ENCODE data around the gene WDR27. TPM values are rescaled to one million over a fixed set of nuclear protein-coding genes. Genes with fewer than 3 reads are reported as not detected.

WDR27 gene
- polyA plus RNA-seq, 1 experiment = 28.7 TPM

DNA sequence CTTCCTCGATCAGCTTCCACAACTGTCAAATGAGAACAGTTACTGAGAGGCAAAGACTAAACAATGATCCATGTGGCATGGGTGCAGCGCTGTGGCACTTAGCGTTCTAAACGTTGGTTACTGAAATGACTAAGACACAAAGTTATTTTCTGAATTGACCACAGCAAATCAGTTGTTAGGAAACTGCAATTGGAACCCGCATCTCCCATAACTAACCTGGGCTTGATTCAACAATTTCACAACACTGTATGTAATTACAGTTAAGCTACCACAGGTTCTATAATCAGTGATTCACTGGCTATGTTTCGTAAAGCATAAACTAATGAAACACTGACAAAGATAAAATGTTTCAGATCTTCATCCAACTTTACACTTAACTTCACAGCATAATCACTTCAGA, 12.5 kb downstream of the WDR27 start:
- Histone ChIP-seq H3K27me3 (ENCODE audit: control insufficient read depth, insufficient read depth, low read length) (no peaks in the 10 kb centered on the region), H3K36me3 (ENCODE audit: control insufficient read depth, insufficient read depth, low read length) (no peaks in the 10 kb centered on the region), H3K4me3 (ENCODE audit: low read depth, low read length) (no peak overlapping the region)
- ChIA-PET CTCF (no interaction called here), POLR2A (no interaction called here)
- peak; percentile 35 for DNase-seq (ENCODE audit: low read depth)
- TF ChIP-seq, protein P1, sequence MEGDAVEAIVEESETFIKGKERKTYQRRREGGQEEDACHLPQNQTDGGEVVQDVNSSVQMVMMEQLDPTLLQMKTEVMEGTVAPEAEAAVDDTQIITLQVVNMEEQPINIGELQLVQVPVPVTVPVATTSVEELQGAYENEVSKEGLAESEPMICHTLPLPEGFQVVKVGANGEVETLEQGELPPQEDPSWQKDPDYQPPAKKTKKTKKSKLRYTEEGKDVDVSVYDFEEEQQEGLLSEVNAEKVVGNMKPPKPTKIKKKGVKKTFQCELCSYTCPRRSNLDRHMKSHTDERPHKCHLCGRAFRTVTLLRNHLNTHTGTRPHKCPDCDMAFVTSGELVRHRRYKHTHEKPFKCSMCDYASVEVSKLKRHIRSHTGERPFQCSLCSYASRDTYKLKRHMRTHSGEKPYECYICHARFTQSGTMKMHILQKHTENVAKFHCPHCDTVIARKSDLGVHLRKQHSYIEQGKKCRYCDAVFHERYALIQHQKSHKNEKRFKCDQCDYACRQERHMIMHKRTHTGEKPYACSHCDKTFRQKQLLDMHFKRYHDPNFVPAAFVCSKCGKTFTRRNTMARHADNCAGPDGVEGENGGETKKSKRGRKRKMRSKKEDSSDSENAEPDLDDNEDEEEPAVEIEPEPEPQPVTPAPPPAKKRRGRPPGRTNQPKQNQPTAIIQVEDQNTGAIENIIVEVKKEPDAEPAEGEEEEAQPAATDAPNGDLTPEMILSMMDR (IDR thresholded peaks at IDR 0.05; ENCODE audit: insufficient read depth, low read depth, low read length) = no peak

DNA sequence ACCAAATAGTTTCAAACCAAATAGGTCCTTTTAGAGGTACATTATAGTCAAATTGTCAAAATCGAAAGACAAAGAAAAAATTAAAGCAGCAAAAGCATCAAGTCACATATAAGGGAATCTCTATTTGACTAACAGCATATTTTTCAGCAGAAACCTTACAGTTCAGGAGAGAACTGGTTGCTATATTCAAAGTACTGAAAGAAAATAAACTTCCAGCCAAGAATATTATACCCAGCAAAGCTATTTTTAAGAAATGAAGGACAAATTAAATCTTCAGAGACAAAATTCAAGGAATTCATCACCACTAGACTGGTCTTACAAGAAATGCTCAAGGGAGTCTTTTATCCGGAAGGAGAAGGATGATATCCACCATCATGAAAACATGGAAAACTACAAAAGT, 16.0 kb downstream of the WDR27 start:
- no peak overlapping the region for H3K4me3 ChIP-seq (ENCODE audit: low read depth, low read length)
- 0 out of 2 replicates have a peak, but pooled peaks cover 1% of the 10 kb centered on the region for H3K36me3 ChIP-seq (ENCODE audit: control insufficient read depth, insufficient read depth, low read length)
- TF ChIP-seq, protein P1 (IDR thresholded peaks at IDR 0.05; ENCODE audit: insufficient read depth, low read depth, low read length) = no peak
- H3K27me3 ChIP-seq (ENCODE audit: control insufficient read depth, insufficient read depth, low read length) = no peaks in the 10 kb centered on the region
- CTCF ChIA-PET = no interaction called here
- POLR2A ChIA-PET = no interaction called here
- no peak for DNase-seq (ENCODE audit: low read depth)

DNA sequence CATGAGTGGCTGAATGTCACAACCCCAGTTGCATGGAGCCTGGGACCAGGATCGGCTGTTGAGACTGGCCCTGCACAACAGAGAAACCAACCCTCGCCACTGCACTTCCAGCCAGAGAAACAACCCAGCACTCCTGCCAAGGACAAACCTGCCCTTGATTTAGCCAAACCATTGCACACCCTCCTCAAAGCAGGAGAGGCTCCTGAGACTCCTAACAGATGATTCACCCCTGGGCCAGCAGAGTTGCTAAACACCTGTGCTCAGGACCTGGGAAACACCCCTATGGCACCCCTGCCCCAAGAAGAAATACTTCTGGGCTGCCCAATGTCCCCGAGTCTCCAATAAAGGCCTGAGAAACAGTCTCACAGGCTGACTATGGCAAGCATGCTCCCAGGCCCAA, 17.8 kb downstream of the WDR27 start:
- Histone ChIP-seq H3K4me3 (ENCODE audit: low read depth, low read length) (no peak overlapping the region), H3K27me3 (ENCODE audit: control insufficient read depth, insufficient read depth, low read length) (no peaks in the 10 kb centered on the region), H3K36me3 (ENCODE audit: control insufficient read depth, insufficient read depth, low read length) (0 out of 2 replicates have a peak, but pooled peaks cover 1% of the 10 kb centered on the region)
- POLR2A ChIA-PET = no interaction called here
- TF ChIP-seq, protein P1 (IDR thresholded peaks at IDR 0.05; ENCODE audit: insufficient read depth, low read depth, low read length) = no peak
- no peak for DNase-seq (ENCODE audit: low read depth)
- CTCF ChIA-PET = no interaction called here

DNA sequence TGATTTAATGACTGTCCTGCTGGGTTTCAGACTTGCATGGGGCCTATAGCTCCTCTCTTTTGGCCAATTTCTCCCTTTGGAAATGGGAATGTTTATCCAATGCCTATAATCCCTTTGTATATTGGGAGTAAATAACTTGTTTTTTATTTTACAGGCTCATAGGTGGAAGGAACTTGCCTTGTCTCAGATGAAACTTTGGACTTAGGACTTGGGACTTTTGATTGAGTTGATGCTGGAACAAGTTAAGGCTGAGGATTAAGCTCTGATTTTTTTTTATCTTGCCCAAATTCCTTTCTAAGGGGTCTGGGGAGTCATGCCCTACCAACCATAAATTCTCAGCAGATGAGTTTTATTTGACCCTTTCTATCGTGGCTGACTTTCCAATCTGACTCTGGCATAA, 23.5 kb downstream of the WDR27 start:
- ChIA-PET POLR2A (interaction anchor here (0.6 kb wide), 1 partner anchor 60 kb away, joined by 3 read pairs; no protein-coding TSS in a partner anchor), CTCF (interaction anchor here (1.1 kb wide), 1 partner anchor 23 kb away, joined by 3 read pairs; no protein-coding TSS in a partner anchor)
- TF ChIP-seq, protein P1 (IDR thresholded peaks at IDR 0.05; ENCODE audit: insufficient read depth, low read depth, low read length) = no peak
- Histone ChIP-seq H3K36me3 (ENCODE audit: control insufficient read depth, insufficient read depth, low read length) (0 out of 2 replicates have a peak, but pooled peaks cover 3% of the 10 kb centered on the region), H3K27me3 (ENCODE audit: control insufficient read depth, insufficient read depth, low read length) (no peaks in the 10 kb centered on the region), H3K4me3 (ENCODE audit: low read depth, low read length) (no peak overlapping the region)
- no peak for DNase-seq (ENCODE audit: low read depth)

DNA sequence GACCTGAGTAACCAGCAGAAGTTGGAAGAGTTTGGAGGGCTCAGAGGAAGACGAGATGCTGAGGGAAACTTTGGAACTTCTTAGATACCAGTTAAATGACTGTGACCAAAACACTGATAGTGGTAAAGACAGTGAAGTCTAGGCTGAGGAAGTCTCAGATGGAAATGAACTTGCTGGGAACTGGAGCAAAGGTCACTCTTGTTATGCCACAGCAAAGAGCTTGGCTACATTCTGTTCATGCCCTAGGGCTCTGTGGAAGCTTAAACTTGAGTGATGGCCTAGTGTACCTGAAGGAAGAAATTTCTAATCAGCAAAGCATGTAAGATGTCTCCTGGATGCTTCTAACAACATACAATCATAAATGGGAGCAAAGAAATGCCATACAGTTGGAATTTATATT, 24.7 kb downstream of the WDR27 start:
- Histone ChIP-seq H3K36me3 (ENCODE audit: control insufficient read depth, insufficient read depth, low read length) (0 out of 2 replicates have a peak, but pooled peaks cover 3% of the 10 kb centered on the region), H3K4me3 (ENCODE audit: low read depth, low read length) (no peak overlapping the region), H3K27me3 (ENCODE audit: control insufficient read depth, insufficient read depth, low read length) (no peaks in the 10 kb centered on the region)
- ChIA-PET CTCF (interaction anchor here (1.1 kb wide), 1 partner anchor 21 kb away, joined by 3 read pairs; no protein-coding TSS in a partner anchor), POLR2A (no interaction called here)
- no peak for DNase-seq (ENCODE audit: low read depth)
- TF ChIP-seq, protein P1 (IDR thresholded peaks at IDR 0.05; ENCODE audit: insufficient read depth, low read depth, low read length) = no peak
